Kidney (tissue), 14 donors: Measurements from ENCODE around the gene LRRC4C. TPM values are rescaled to one million over a fixed set of nuclear protein-coding genes. Genes with fewer than 3 reads are reported as not detected.
A peak's percentile ranks its signal among the peaks of the same experiment; 100 is the strongest.

Experiments used
- DNase-seq, 5 donors: peaks; one replicate each; pipeline ENCODE4 v3.0.0-alpha.2; 2013 to 2020
- FAIRE-seq: peaks from 2 replicates; lab custom pipeline; 2012; peaks lifted over from hg19 to GRCh38; lab: Jason Lieb, UNC
- H3K27ac ChIP-seq, 2 donors: one replicate each; pipeline ENCODE4 v1.7.0; 2013; ENCODE audit warnings: low read depth in 2 of 2, low read length in 2 of 2, inconsistent platforms in 1 of 2
- H3K27me3 ChIP-seq: one replicate; pipeline ENCODE4 v1.7.1; 2013; ENCODE audit warnings: low read length, inconsistent platforms; ENCODE audit not compliant: control insufficient read depth, insufficient read depth
- H3K36me3 ChIP-seq, 3 donors: one replicate each; pipeline versions ENCODE4 v1.7.0 to v1.7.1; 2013; ENCODE audit warnings: low read length in 3 of 3, control low read depth in 1 of 3, inconsistent platforms in 1 of 3; ENCODE audit not compliant: insufficient read depth in 3 of 3, control insufficient read depth in 2 of 3
- H3K4me1 ChIP-seq, 3 donors: one replicate each; pipeline versions ENCODE4 v1.7.0 to v1.7.1; 2013; ENCODE audit warnings: low read length in 3 of 3, inconsistent platforms in 1 of 3, low read depth in 1 of 3; ENCODE audit not compliant: control insufficient read depth in 2 of 3, insufficient read depth in 2 of 3
- H3K4me3 ChIP-seq, 3 donors: one replicate each; pipeline versions ENCODE4 v1.7.0 to v1.8.1; 2013; ENCODE audit warnings: low read length in 3 of 3, control low read depth in 1 of 3, inconsistent platforms in 1 of 3
- H3K9ac ChIP-seq, 3 donors: one replicate each; pipeline versions ENCODE4 v1.7.0 to v1.7.1; 2013; ENCODE audit warnings: low read length in 3 of 3, control low read depth in 1 of 3, inconsistent platforms in 1 of 3
- H3K9me3 ChIP-seq, 3 donors: one replicate each; pipeline versions ENCODE4 v1.7.0 to v1.7.1; 2013; ENCODE audit warnings: low read length in 3 of 3, control low read depth in 1 of 3, inconsistent platforms in 1 of 3; ENCODE audit not compliant: control insufficient read depth in 2 of 3, insufficient read depth in 1 of 3
- intact Hi-C: fragments of 100-400 bp; cut with DNase I; formaldehyde crosslinking; loops from one replicate; pipeline ENCODE4 v1.11.1; 2022
- polyA plus RNA-seq: library from polyadenylated mRNA; stranded (reverse); fragments of 350-450 nt; fragmentation: Illumina TruSeq; extraction: RNeasy Lipid Tissue Mini Kit (QIAGEN cat#74804); gene quantifications from one replicate; pipeline ENCODE4 v1.2.3, GENCODE V29; 2014; ENCODE audit warnings: low read depth, low replicate concordance; ENCODE audit not compliant: insufficient read depth
- total RNA-seq: library from RNA; stranded (reverse); fragmentation: NEBNext Ultra II Directional; extraction: Animal tissue kit (Norgen Biotek cat#: 25700); gene quantifications from one replicate; pipeline ENCODE4 v1.2.1, GENCODE V29; 2021
- TF ChIP-seq, protein P1 (sequence below): IDR thresholded peaks from 3 replicates; pipeline ENCODE4 v1.5.1; 2012; ENCODE audit warnings: mild to moderate bottlenecking, moderate library complexity, borderline replicate concordance; ENCODE audit not compliant: insufficient read depth; ENCODE audit errors: extremely low read depth
- donor health status: control.
- donor health status: control.
- donor health status: control.
- donor health status: control.
- donor health status: control.
- donor health status: DM: yes; HTN: yes; CAD: no.
- donor health status: Normal renal cell carcinoma (clear cell type).

The LRRC4C gene
- total and polyA plus RNA-seq, 2 donors from 2014 or later: 0.26 to 1.6 TPM

DNA sequence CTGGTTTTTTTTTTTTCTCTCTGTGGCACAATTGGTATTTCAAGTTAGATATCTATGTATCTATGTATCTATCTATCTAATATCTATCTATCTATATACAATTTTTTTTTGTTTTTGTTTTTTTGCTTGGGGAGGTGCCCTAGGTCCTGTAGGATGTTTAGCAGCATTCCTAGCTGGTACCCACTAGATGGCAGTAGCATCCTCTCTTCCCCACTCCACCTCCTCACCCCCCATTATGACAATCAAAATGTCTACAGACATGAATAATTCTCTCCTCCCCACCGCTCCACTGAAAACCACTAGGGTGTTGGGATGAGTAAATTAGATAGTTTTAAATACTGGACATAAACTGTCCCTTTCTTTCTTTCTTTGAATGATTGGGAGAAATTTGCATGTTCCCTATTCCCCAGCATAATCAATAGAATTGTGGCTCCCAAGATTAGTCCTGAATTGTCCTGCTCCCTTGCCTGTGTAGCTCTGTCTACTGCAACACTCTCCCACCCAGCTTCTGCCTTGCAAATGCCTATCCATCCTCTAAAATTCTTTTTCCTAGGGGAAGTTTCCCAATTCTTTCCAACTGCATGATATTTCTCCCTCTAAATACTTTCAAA, 1152.4 kb downstream of the LRRC4C start:
- FAIRE-seq: no peak
- Histone ChIP-seq H3K36me3 (no peaks in the 10 kb centered on the region), H3K9me3 (no peaks in the 10 kb centered on the region), H3K27me3 (no peaks in the 10 kb centered on the region), H3K9ac (no peak overlapping the region), H3K27ac (no peak overlapping the region), H3K4me1 (no peaks in the 10 kb centered on the region), H3K4me3 (no peak overlapping the region)
- TF ChIP-seq, protein P1, sequence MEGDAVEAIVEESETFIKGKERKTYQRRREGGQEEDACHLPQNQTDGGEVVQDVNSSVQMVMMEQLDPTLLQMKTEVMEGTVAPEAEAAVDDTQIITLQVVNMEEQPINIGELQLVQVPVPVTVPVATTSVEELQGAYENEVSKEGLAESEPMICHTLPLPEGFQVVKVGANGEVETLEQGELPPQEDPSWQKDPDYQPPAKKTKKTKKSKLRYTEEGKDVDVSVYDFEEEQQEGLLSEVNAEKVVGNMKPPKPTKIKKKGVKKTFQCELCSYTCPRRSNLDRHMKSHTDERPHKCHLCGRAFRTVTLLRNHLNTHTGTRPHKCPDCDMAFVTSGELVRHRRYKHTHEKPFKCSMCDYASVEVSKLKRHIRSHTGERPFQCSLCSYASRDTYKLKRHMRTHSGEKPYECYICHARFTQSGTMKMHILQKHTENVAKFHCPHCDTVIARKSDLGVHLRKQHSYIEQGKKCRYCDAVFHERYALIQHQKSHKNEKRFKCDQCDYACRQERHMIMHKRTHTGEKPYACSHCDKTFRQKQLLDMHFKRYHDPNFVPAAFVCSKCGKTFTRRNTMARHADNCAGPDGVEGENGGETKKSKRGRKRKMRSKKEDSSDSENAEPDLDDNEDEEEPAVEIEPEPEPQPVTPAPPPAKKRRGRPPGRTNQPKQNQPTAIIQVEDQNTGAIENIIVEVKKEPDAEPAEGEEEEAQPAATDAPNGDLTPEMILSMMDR: peak; percentile 48
- intact Hi-C loops: no loop called here
- peak in 2 of 5 donors; percentile 29 for DNase-seq

DNA sequence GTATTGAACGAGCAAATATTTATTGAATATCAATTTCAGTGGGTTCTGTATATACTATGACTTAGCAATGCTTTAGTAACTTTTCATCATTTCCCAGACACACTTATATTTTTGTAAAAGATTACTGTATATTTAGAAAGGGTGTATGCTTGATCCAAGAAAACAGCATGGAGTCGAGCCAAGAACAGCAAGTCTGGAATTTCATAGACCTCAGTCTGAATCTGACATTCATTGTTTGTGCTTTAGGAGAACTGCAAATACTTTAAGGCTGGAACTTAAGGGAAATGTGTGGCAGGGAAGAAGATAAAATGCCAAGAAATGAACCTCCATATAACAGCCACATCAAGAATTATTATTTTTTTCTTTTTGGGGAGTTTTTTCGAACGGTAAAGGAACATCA, 1156.8 kb downstream of the LRRC4C start:
- Histone ChIP-seq H3K27ac (no peak overlapping the region), H3K9me3 (no peaks in the 10 kb centered on the region), H3K36me3 (no peaks in the 10 kb centered on the region), H3K27me3 (no peaks in the 10 kb centered on the region), H3K9ac (no peak overlapping the region), H3K4me3 (no peak overlapping the region), H3K4me1 (no peaks in the 10 kb centered on the region)
- DNase-seq: peak in 2 of 5 donors; percentile 30 to 64
- FAIRE-seq: no peak
- TF ChIP-seq, protein P1: no peak
- intact Hi-C loops: no loop called here

DNA sequence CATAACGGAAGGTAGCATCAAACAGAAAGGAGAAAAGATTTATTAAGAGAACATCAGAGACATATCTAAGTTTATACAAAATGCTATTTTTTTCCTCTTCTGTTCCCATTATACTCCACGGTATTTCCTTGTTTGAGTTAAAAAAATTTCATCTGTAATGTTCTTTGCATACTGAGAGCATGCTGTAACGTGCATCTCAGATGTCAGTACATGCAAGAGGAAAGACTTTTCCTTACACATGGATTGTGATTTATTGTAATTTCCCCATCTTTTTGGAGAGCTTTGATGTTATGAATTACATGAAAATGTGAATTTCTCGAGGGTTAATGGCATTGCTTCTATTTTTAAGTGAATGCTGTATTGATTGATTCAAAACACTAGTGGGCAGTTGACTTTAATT, 1164.0 kb downstream of the LRRC4C start:
- TF ChIP-seq, protein P1: no peak
- Histone ChIP-seq H3K4me3 (no peak overlapping the region), H3K36me3 (no peaks in the 10 kb centered on the region), H3K9me3 (no peaks in the 10 kb centered on the region), H3K4me1 (peaks cover 0 to 3% (median 0%) of the 10 kb centered on the region in 3 donors), H3K9ac (no peak overlapping the region), H3K27me3 (no peaks in the 10 kb centered on the region), H3K27ac (no peak overlapping the region)
- FAIRE-seq (peak; percentile 11), DNase-seq (no peak)
- intact Hi-C loops: no loop called here

DNA sequence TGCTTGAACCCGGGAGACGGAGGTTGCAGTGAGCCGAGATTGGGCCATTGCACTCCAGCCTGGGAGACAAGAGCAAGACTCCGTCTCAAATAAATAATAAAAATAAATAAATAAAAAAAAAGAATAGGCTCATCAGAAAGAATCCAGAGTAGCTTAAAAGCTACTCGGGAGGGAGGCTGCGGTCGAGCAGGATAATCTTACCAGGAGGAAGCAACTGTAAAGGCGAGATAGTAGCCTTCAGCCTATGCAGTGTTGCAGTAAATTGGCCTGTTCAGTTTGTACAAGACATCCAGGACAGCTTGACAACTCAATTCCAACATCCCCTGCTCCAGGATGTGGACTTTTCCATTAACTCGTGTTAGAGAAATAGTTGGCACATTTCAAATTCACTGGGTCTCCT, 1164.7 kb downstream of the LRRC4C start:
- H3K4me1 ChIP-seq: peaks cover 0 to 3% (median 0%) of the 10 kb centered on the region in 3 donors
- H3K4me3 ChIP-seq: no peak overlapping the region
- TF ChIP-seq, protein P1: no peak
- H3K9me3 ChIP-seq: no peaks in the 10 kb centered on the region
- no peaks in the 10 kb centered on the region for H3K27me3 ChIP-seq
- DNase-seq: no peak
- no peak overlapping the region for H3K9ac ChIP-seq
- H3K27ac ChIP-seq: no peak overlapping the region
- intact Hi-C loops: no loop called here
- FAIRE-seq: no peak
- no peaks in the 10 kb centered on the region for H3K36me3 ChIP-seq
